Endothelial cell of umbilical vein (primary cell): Measurements from ENCODE around the gene FRS2. TPM values are rescaled to one million over a fixed set of nuclear protein-coding genes. Genes with fewer than 3 reads are reported as not detected.

ENCODE experiments used
- BruUV-seq: library from RNA; stranded (reverse); fragments of 400-500 nt; replicated peaks from 2 replicates; lab custom pipeline; 2021; lab: Mats Ljungman, UMichigan
- CTCF ChIA-PET: fragments of 300-600, 350-600 bp; sonication (Branson Sonifier 250); formaldehyde crosslinking; loops from one replicate; lab custom pipeline; 2021; ENCODE audit warnings: antibody characterized with exemption, inconsistent platforms; lab: Charles Lee
- POLR2A ChIA-PET: fragments of 300-600, 350-600 bp; sonication (Branson Sonifier 250); formaldehyde crosslinking; loops from one replicate; lab custom pipeline; 2021; ENCODE audit warnings: antibody characterized with exemption, inconsistent platforms; lab: Charles Lee
- DNase-seq: peaks from one replicate; pipeline ENCODE4 v3.0.0-alpha.2; 2011; ENCODE audit warnings: low read depth, low spot score
- FAIRE-seq: peaks from 2 replicates; lab custom pipeline; 2011; peaks lifted over from hg19 to GRCh38; lab: Jason Lieb, UNC
- H2AFZ ChIP-seq: 2 replicates; pipeline ENCODE4 v1.6.0; 2012; ENCODE audit warnings: low read depth, low read length, control low read depth, inconsistent platforms
- H3K27ac ChIP-seq: 2 replicates; pipeline ENCODE4 v1.5.1; 2011; ENCODE audit warnings: low read depth, mild to moderate bottlenecking, control low read depth, low read length, moderate library complexity; ENCODE audit not compliant: insufficient read depth
- H3K27me3 ChIP-seq, 2 experiments: 2 replicates each; pipeline versions ENCODE4 v1.6.0 to v1.6.1; 2011; ENCODE audit warnings: low read length in 2 of 2, mixed read lengths in 1 of 2; ENCODE audit not compliant: control insufficient read depth in 2 of 2, insufficient read depth in 2 of 2
- H3K36me3 ChIP-seq, 2 experiments: 2 replicates in 1 of 2; 3 replicates in 1 of 2; pipeline ENCODE4 v1.5.1; 2011; ENCODE audit warnings: low read length in 2 of 2, mild to moderate bottlenecking in 1 of 2, moderate library complexity in 1 of 2; ENCODE audit not compliant: control insufficient read depth in 2 of 2, insufficient read depth in 2 of 2; ENCODE audit errors: extremely low read depth in 1 of 2
- H3K4me1 ChIP-seq: 3 replicates; pipeline ENCODE4 v1.5.1; 2011; ENCODE audit warnings: mild to moderate bottlenecking, low read length; ENCODE audit not compliant: control insufficient read depth, insufficient read depth; ENCODE audit errors: extremely low read depth
- H3K4me2 ChIP-seq: 2 replicates; pipeline ENCODE4 v1.6.1; 2011; ENCODE audit warnings: low read length, control low read depth, mixed read lengths; ENCODE audit not compliant: insufficient read depth
- H3K4me3 ChIP-seq, 3 experiments: fragments of 200-600 bp in 1 of 3; sonication (generic), shearing (Covaris generic) in 1 of 3; replicated peaks in 1 of 3; 2 replicates each; pipeline ENCODE4 v1.5.1; 2011 to 2016; ENCODE audit warnings: control low read depth in 3 of 3, low read length in 3 of 3, mild to moderate bottlenecking in 2 of 3, inconsistent platforms in 1 of 3, low read depth in 1 of 3, moderate library complexity in 1 of 3; ENCODE audit not compliant: insufficient read depth in 1 of 3
- H3K79me2 ChIP-seq: 2 replicates; pipeline ENCODE4 v1.6.0; 2012; ENCODE audit warnings: low read length, inconsistent platforms; ENCODE audit not compliant: control insufficient read depth, insufficient read depth
- H3K9ac ChIP-seq: replicated peaks from 2 replicates; pipeline ENCODE3; 2011; ENCODE audit warnings: low read length, control low read depth; ENCODE audit not compliant: insufficient read depth; ENCODE audit errors: extremely low read depth
- H3K9me1 ChIP-seq: replicated peaks from 3 replicates; pipeline ENCODE4 v1.6.0; 2011; ENCODE audit warnings: mild to moderate bottlenecking, low read length; ENCODE audit not compliant: control insufficient read depth, insufficient read depth; ENCODE audit errors: extremely low read depth
- H3K9me3 ChIP-seq: replicated peaks from 2 replicates; pipeline ENCODE4 v1.5.1; 2012; ENCODE audit warnings: low read length, inconsistent platforms; ENCODE audit not compliant: control insufficient read depth, insufficient read depth
- H4K20me1 ChIP-seq: replicated peaks from 2 replicates; pipeline ENCODE3; 2011; ENCODE audit warnings: mild to moderate bottlenecking, low read length; ENCODE audit not compliant: control insufficient read depth, insufficient read depth; ENCODE audit errors: extremely low read depth
- EZH2 ChIP-seq: IDR thresholded peaks from 2 replicates; pipeline ENCODE4 v1.6.1; 2012; ENCODE audit warnings: borderline replicate concordance, low read depth, mild to moderate bottlenecking, moderate library complexity, low read length, inconsistent platforms; ENCODE audit not compliant: severe bottlenecking
- FOS ChIP-seq: IDR thresholded peaks from 2 replicates; pipeline ENCODE4 v1.6.1; 2011; ENCODE audit warnings: mild to moderate bottlenecking, low read length, moderate library complexity, borderline replicate concordance; ENCODE audit not compliant: insufficient read depth
- GATA2 ChIP-seq: IDR thresholded peaks from 2 replicates; pipeline ENCODE4 v1.7.0; 2011; ENCODE audit warnings: low read depth, mild to moderate bottlenecking, moderate library complexity, mixed read lengths, low read length; ENCODE audit not compliant: insufficient read length, insufficient read depth
- JUN ChIP-seq: IDR thresholded peaks from 2 replicates; pipeline ENCODE4 v1.6.1; 2011; ENCODE audit warnings: borderline replicate concordance, low read depth; ENCODE audit not compliant: insufficient read length, insufficient read depth
- MYC ChIP-seq: IDR thresholded peaks from one replicate; pipeline ENCODE4 v1.6.1; 2011; ENCODE audit warnings: mild to moderate bottlenecking, low read depth, low read length
- POLR2A ChIP-seq: IDR thresholded peaks from 2 replicates; pipeline ENCODE4 v1.6.1; 2012; ENCODE audit warnings: low read depth, mild to moderate bottlenecking, control low read depth, low read length
- POLR2AphosphoS5 ChIP-seq: IDR thresholded peaks from 2 replicates; pipeline ENCODE4 v1.6.1; 2012; ENCODE audit warnings: low read depth, mild to moderate bottlenecking, control low read depth, low read length, moderate library complexity; ENCODE audit not compliant: insufficient read depth
- dilution Hi-C: fragments of 300-500 bp; cut with MboI; formaldehyde crosslinking; loops from one replicate; pipeline ENCODE4 v1.15.0; 2019; ENCODE audit warnings: low sequenced_read_pairs; ENCODE audit not compliant: extremely low pct_ligation_motif_present
- intact Hi-C: fragments of 100-400 bp; cut with micrococcal nuclease; formaldehyde crosslinking; loops from one replicate; pipeline ENCODE4 v1.10.0; 2022
- polyA plus RNA-seq, 4 experiments: library from polyadenylated mRNA; depleted of rRNA in 3 of 4; stranded (reverse) in 3 of 4; unstranded in 1 of 4; fragments of >200 nt; gene quantifications; 2 replicates each; pipeline versions ENCODE4 v1.2.1 to v1.2.3, GENCODE V29; 2011 to 2012; ENCODE audit warnings: missing spikeins in 1 of 4
- total RNA-seq: library from RNA; stranded (reverse); gene quantifications from 2 replicates; pipeline ENCODE4 v1.2.3, GENCODE V29; 2021
- TF ChIP-seq, protein P1 (sequence below): IDR thresholded peaks from 2 replicates; pipeline ENCODE4 v1.6.1; 2011; ENCODE audit not compliant: insufficient read depth, insufficient read length
- TF ChIP-seq, protein P2 (sequence below), 2 donors: IDR thresholded peaks; 1 replicate in 1 of 2; 2 replicates in 1 of 2; pipeline ENCODE4 v1.5.1; 2011; ENCODE audit warnings: low read length in 2 of 2, mild to moderate bottlenecking in 2 of 2, moderate library complexity in 2 of 2, control low read depth in 1 of 2, inconsistent platforms in 1 of 2, low read depth in 1 of 2; ENCODE audit not compliant: insufficient read depth in 1 of 2; ENCODE audit errors: extremely low read depth in 1 of 2

FRS2 gene
- total and polyA plus RNA-seq, 2 donors (not counting 3 experiments of a cell fraction or from before 2014, with no cell fraction given), result 6.3 to 15.5 TPM

DNA sequence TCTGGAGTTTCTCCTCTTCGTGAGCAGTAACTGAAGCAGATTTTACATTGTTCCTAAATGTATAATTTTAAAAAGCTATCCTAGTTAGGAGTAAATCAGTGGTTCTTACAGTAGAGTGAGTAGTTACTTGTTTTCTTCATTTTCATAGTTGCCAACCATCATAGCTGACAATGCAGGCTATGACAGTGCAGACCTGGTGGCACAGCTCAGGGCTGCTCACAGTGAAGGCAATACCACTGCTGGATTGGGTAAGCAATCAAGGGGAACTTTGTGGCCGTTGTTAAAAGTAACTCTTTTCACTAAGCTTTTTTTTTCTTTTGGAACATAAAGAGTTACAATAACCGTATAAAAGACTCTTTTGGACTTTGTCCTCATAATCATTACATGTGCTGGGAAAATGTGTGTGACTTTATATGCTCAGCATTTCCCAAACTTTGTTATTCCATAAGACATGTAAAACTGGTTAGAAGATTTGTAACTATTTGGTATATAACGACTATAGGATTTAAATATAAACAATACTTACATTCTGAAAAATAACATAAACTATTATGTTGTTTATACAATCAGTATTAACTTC, 128.1 kb downstream of the FRS2 start:
- no peak overlapping the region for H2AFZ ChIP-seq
- intact Hi-C loops, result no loop called here
- DNase-seq (no peak), FAIRE-seq (no peak)
- BruUV-seq, result no TSS peak
- H3K4me1 ChIP-seq, result no peaks in the 10 kb centered on the region
- CTCF ChIA-PET, result interaction anchor here (0.6 to 1.4 kb wide), 2 partner anchors 41 to 180 kb away, joined by 3 to 5 read pairs; no protein-coding TSS in a partner anchor
- H3K79me2 ChIP-seq, result no peaks in the 10 kb centered on the region
- H3K9me1 ChIP-seq, result no peaks in the 10 kb centered on the region
- peaks cover 24 to 54% of the 10 kb centered on the region in 2 experiments for H3K36me3 ChIP-seq
- no peaks in the 10 kb centered on the region for H4K20me1 ChIP-seq
- H3K4me3 ChIP-seq, result no peak overlapping the region
- no peaks in the 10 kb centered on the region for H3K27me3 ChIP-seq
- POLR2A ChIA-PET, result no interaction called here
- H3K9ac ChIP-seq, result no peak overlapping the region
- dilution Hi-C loops, result loop anchor here (25.0 kb wide), 1 partner anchor 211 kb away; no protein-coding TSS in a partner anchor
- H3K4me2 ChIP-seq, result no peak overlapping the region
- TF ChIP-seq EZH2 (no peak), JUN (no peak), FOS (no peak), POLR2A (no peak), GATA2 (no peak), MYC (no peak), POLR2AphosphoS5 (no peak)
- TF ChIP-seq, protein P1, sequence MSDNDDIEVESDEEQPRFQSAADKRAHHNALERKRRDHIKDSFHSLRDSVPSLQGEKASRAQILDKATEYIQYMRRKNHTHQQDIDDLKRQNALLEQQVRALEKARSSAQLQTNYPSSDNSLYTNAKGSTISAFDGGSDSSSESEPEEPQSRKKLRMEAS, result no peak
- TF ChIP-seq, protein P2, sequence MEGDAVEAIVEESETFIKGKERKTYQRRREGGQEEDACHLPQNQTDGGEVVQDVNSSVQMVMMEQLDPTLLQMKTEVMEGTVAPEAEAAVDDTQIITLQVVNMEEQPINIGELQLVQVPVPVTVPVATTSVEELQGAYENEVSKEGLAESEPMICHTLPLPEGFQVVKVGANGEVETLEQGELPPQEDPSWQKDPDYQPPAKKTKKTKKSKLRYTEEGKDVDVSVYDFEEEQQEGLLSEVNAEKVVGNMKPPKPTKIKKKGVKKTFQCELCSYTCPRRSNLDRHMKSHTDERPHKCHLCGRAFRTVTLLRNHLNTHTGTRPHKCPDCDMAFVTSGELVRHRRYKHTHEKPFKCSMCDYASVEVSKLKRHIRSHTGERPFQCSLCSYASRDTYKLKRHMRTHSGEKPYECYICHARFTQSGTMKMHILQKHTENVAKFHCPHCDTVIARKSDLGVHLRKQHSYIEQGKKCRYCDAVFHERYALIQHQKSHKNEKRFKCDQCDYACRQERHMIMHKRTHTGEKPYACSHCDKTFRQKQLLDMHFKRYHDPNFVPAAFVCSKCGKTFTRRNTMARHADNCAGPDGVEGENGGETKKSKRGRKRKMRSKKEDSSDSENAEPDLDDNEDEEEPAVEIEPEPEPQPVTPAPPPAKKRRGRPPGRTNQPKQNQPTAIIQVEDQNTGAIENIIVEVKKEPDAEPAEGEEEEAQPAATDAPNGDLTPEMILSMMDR (IDR thresholded peaks at IDR 0.05; ENCODE audit: extremely low read depth in 1 of 2, insufficient read depth in 1 of 2, low read depth in 1 of 2, low read length in 2 of 2), result no peak
- no peak overlapping the region for H3K27ac ChIP-seq
- H3K9me3 ChIP-seq, result no peaks in the 10 kb centered on the region
